Panc1 (cell line): Measurements from ENCODE around the gene TTC23. TPM values are rescaled to one million over a fixed set of nuclear protein-coding genes. Genes with fewer than 3 reads are reported as not detected.

Experiments
- ATAC-seq: fragments of 200-7000 bp; cut with Tn5 transposase; 2 replicates; pipeline ENCODE4 v1.9.1; 2020; ENCODE audit warnings: mild to moderate bottlenecking, moderate library complexity
- BruUV-seq: library from RNA; stranded (reverse); fragments of 400-500 nt; replicated peaks from 2 replicates; lab custom pipeline; 2021; lab: Mats Ljungman, UMichigan
- CTCF ChIA-PET: fragments of 300-600 bp; sonication (Branson Sonifier 250); formaldehyde crosslinking; loops from one replicate; lab custom pipeline; 2022; ENCODE audit warnings: antibody characterized with exemption; lab: Charles Lee
- POLR2A ChIA-PET: fragments of 300-600 bp; sonication (Branson Sonifier 250); formaldehyde crosslinking; loops from one replicate; lab custom pipeline; 2022; ENCODE audit warnings: antibody characterized with exemption; lab: Charles Lee
- DNase-seq: peaks from one replicate; pipeline ENCODE4 v3.0.0-alpha.2; 2010; ENCODE audit warnings: low read depth, low spot score
- H3K27ac ChIP-seq: 2 replicates; pipeline ENCODE4 v1.5.1; 2011; ENCODE audit warnings: mild to moderate bottlenecking, low read length, inconsistent platforms
- H3K27me3 ChIP-seq: fragments of 200-500 bp; sonication (Bioruptor generic); 2 replicates; pipeline ENCODE4 v1.6.0; 2014; ENCODE audit warnings: low read length, inconsistent platforms; ENCODE audit not compliant: control insufficient read depth, insufficient read depth
- H3K36me3 ChIP-seq: fragments of 200-500 bp; sonication (Bioruptor generic); 2 replicates; pipeline ENCODE4 v1.5.1; 2014; ENCODE audit warnings: inconsistent platforms, mild to moderate bottlenecking, low read length, moderate library complexity; ENCODE audit not compliant: control insufficient read depth, insufficient read depth
- H3K4me1 ChIP-seq: 2 replicates; pipeline ENCODE4 v1.5.1; 2011; ENCODE audit warnings: inconsistent platforms, mild to moderate bottlenecking, low read length, moderate library complexity; ENCODE audit not compliant: control insufficient read depth, insufficient read depth
- H3K4me3 ChIP-seq, 2 experiments: 2 replicates each; pipeline ENCODE4 v1.5.1; 2011 to 2012; ENCODE audit warnings: low read depth in 2 of 2, low read length in 2 of 2, mild to moderate bottlenecking in 2 of 2, inconsistent platforms in 1 of 2, moderate library complexity in 1 of 2
- H3K9me3 ChIP-seq: fragments of 200-500 bp; sonication (Bioruptor generic); 2 replicates; pipeline ENCODE4 v1.5.1; 2014; ENCODE audit warnings: low read depth, mild to moderate bottlenecking, inconsistent platforms, low read length, moderate library complexity; ENCODE audit not compliant: control insufficient read depth, insufficient read depth
- POLR2AphosphoS5 ChIP-seq: IDR thresholded peaks from 2 replicates; pipeline ENCODE4 v1.6.1; 2012; ENCODE audit warnings: mild to moderate bottlenecking, low read depth, low read length, moderate library complexity
- REST ChIP-seq, 2 experiments: IDR thresholded peaks; 2 replicates each; pipeline ENCODE4 v1.6.1; 2011 to 2012; ENCODE audit warnings: low read depth in 2 of 2, control low read depth in 1 of 2, low read length in 1 of 2, mild to moderate bottlenecking in 1 of 2, moderate library complexity in 1 of 2; ENCODE audit not compliant: insufficient read depth in 1 of 2
- SIN3A ChIP-seq: IDR thresholded peaks from 2 replicates; pipeline ENCODE4 v1.6.1; 2012; ENCODE audit warnings: low read depth, mild to moderate bottlenecking, low read length, moderate library complexity, borderline replicate concordance; ENCODE audit not compliant: insufficient read depth
- in situ Hi-C: cut with HindIII; loops from 2 replicates; pipeline ENCODE4 v1.10.0; 2016; ENCODE audit warnings: low sequenced_read_pairs, low pct_unique_long_range_greater_than_20kb
- intact Hi-C: fragments of 100-400 bp; cut with micrococcal nuclease; formaldehyde crosslinking; loops from one replicate; pipeline ENCODE4 v1.10.0; 2022; ENCODE audit not compliant: unreplicated experiment
- total RNA-seq: library from RNA; stranded (reverse); gene quantifications from one replicate; pipeline ENCODE4 v1.2.1, GENCODE V29; 2021; ENCODE audit not compliant: unreplicated experiment
- TF ChIP-seq, protein P1 (sequence below): fragments of 450-650 bp; IDR thresholded peaks from 2 replicates; pipeline ENCODE4 v1.5.1; 2017; ENCODE audit warnings: mild to moderate bottlenecking

Gene TTC23
- total RNA-seq, 1 experiment from 2014 or later: 21.7 TPM

- in situ Hi-C loops: no loop called here
- ChIA-PET POLR2A (interaction anchor here (0.6 kb wide), 1 partner anchor 491 kb away, joined by 5 read pairs; no protein-coding TSS in a partner anchor), CTCF (no interaction called here)
- no peaks in the 10 kb centered on the region for H3K36me3 ChIP-seq
- H3K27me3 ChIP-seq: no peaks in the 10 kb centered on the region
- no peaks in the 10 kb centered on the region for H3K4me1 ChIP-seq
- BruUV-seq: no TSS peak
- ATAC-seq (no peak), DNase-seq (no peak)
- TF ChIP-seq, protein P1, sequence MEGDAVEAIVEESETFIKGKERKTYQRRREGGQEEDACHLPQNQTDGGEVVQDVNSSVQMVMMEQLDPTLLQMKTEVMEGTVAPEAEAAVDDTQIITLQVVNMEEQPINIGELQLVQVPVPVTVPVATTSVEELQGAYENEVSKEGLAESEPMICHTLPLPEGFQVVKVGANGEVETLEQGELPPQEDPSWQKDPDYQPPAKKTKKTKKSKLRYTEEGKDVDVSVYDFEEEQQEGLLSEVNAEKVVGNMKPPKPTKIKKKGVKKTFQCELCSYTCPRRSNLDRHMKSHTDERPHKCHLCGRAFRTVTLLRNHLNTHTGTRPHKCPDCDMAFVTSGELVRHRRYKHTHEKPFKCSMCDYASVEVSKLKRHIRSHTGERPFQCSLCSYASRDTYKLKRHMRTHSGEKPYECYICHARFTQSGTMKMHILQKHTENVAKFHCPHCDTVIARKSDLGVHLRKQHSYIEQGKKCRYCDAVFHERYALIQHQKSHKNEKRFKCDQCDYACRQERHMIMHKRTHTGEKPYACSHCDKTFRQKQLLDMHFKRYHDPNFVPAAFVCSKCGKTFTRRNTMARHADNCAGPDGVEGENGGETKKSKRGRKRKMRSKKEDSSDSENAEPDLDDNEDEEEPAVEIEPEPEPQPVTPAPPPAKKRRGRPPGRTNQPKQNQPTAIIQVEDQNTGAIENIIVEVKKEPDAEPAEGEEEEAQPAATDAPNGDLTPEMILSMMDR: no peak
- TF ChIP-seq REST (IDR thresholded peaks at IDR 0.05; ENCODE audit: insufficient read depth in 1 of 2, low read depth in 2 of 2, low read length in 1 of 2) (no peak), POLR2AphosphoS5 (no peak), SIN3A (no peak)
- H3K27ac ChIP-seq: no peak overlapping the region
- intact Hi-C loops: no loop called here
- H3K9me3 ChIP-seq: no peaks in the 10 kb centered on the region
- no peak overlapping the region for H3K4me3 ChIP-seq
Observed at GRCh38 chr15:99279290-99279689, 29.9 kb upstream of the TTC23 start.

GRCh38 chr15:99275525-99276128 lies 26.2 kb upstream of the TTC23 start:
- DNase-seq (no peak), ATAC-seq (no peak)
- no peak overlapping the region for H3K27ac ChIP-seq
- no peaks in the 10 kb centered on the region for H3K36me3 ChIP-seq
- in situ Hi-C loops (no loop called here), intact Hi-C loops (no loop called here)
- no peaks in the 10 kb centered on the region for H3K4me1 ChIP-seq
- H3K27me3 ChIP-seq: no peaks in the 10 kb centered on the region
- TF ChIP-seq REST (IDR thresholded peaks at IDR 0.05; ENCODE audit: insufficient read depth in 1 of 2, low read depth in 2 of 2, low read length in 1 of 2) (no peak), SIN3A (no peak)
- no TSS peak for BruUV-seq
- ChIA-PET CTCF (no interaction called here), POLR2A (no interaction called here)
- no peak overlapping the region for H3K4me3 ChIP-seq
- no peaks in the 10 kb centered on the region for H3K9me3 ChIP-seq
